Body of pancreas (tissue), 4 donors: ENCODE measurements around the gene PLVAP.

ENCODE experiments used
- CTCF ChIP-seq, 7 experiments: fragments of 450-650 bp in 4 of 7; fragments of 200-600 bp in 3 of 7; sonication (generic) in 3 of 7; IDR thresholded peaks; one replicate each; pipeline ENCODE4 v1.5.1; 2016 to 2019; ENCODE audit warnings: antibody characterized with exemption in 7 of 7
- POLR2A ChIP-seq, 3 donors: fragments of 450-650 bp; IDR thresholded peaks; one replicate each; pipeline ENCODE4 v1.6.1; 2016; ENCODE audit warnings: antibody characterized with exemption in 3 of 3, mild to moderate bottlenecking in 2 of 3

GRCh38 chr19:17325133-17325532 is 52.0 kb downstream of the PLVAP start:
- TF ChIP-seq POLR2A (IDR thresholded peaks at IDR 0.05), result no peak
- no peak for TF ChIP-seq CTCF (IDR thresholded peaks at IDR 0.05)
